GM12892 (cell line): Measurements from ENCODE around the gene GTF2A2.

ENCODE experiments used
- POLR2A ChIP-seq: IDR thresholded peaks from 2 replicates; pipeline ENCODE4 v1.6.1; 2011; ENCODE audit warnings: low read depth, low read length, control low read depth
- TAF1 ChIP-seq: IDR thresholded peaks from 2 replicates; pipeline ENCODE4 v1.6.1; 2011; ENCODE audit warnings: low read depth, mild to moderate bottlenecking, control low read depth, low read length, borderline replicate concordance

DNA sequence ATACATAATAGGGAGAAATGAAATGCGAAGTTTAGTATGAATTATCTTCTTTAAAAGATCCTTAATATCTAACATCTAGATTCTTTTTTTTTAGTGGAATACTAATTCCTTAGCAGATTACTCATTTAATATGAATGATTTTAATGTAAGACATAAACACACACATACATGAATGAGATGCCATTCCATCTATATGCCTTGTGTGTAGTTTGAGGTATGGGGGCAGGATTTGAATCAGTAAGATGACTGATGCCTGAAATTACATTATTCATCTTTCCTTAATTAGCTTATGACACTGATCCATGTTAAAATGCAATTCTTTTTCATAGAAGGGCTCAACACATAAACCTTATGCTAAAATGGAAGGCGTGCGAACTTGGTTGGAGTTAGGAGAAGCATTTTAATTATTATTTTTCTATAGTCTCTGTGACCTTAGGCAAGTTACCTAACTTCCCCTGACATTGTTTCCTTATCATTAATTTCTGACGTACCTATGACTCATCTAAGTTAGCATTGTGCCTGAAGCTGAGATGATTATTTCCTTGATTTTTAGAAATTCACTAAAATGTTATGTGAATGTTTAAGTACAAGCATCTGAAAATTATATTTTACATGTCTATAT, 42.6 kb upstream of the GTF2A2 start:
- TF ChIP-seq TAF1 (no peak), POLR2A (no peak)
